IMR-90 (cell line): Measurements from ENCODE around the gene TSPAN3. TPM values are rescaled to one million over a fixed set of nuclear protein-coding genes. Genes with fewer than 3 reads are reported as not detected.

Source experiments
- ATAC-seq: fragments of 200-7000 bp; cut with Tn5 transposase; 2 replicates; pipeline ENCODE4 v1.9.1; 2020; ENCODE audit warnings: low read depth, mild to moderate bottlenecking, moderate library complexity
- BruUV-seq: library from RNA; stranded (reverse); fragments of 400-500 nt; replicated peaks from 2 replicates; lab custom pipeline; 2021; lab: Mats Ljungman, UMichigan
- CTCF ChIA-PET: fragments of 300-600 bp; formaldehyde crosslinking; extraction: SDS; loops from one replicate; lab custom pipeline; 2021; ENCODE audit warnings: antibody characterized with exemption; lab: Yijun Ruan, JAX
- POLR2A ChIA-PET: fragments of 300-600 bp; sonication (Branson Sonifier 250); formaldehyde crosslinking; loops from one replicate; lab custom pipeline; 2022; ENCODE audit warnings: antibody characterized with exemption; ENCODE audit not compliant: unreplicated experiment; lab: Charles Lee
- DNase-seq: peaks from one replicate; pipeline ENCODE4 v3.0.0; 2013
- H2AFZ ChIP-seq: replicated peaks from 2 replicates; pipeline ENCODE3; 2013; ENCODE audit warnings: low read length, mild to moderate bottlenecking; ENCODE audit not compliant: poor library complexity
- H2AK5ac ChIP-seq: 2 replicates; pipeline ENCODE4 v1.6.1; 2013; ENCODE audit warnings: low read depth, low read length, inconsistent platforms
- H2AK9ac ChIP-seq: replicated peaks from 2 replicates; pipeline ENCODE3; 2013; ENCODE audit warnings: mild to moderate bottlenecking, low read depth, low read length, moderate library complexity; ENCODE audit not compliant: poor library complexity
- H2BK120ac ChIP-seq: 2 replicates; pipeline ENCODE4 v1.6.1; 2013; ENCODE audit warnings: low read depth, low read length, inconsistent platforms
- H2BK15ac ChIP-seq: 3 replicates; pipeline ENCODE4 v1.6.1; 2013; ENCODE audit warnings: low read depth, low read length, inconsistent platforms
- H2BK20ac ChIP-seq: 2 replicates; pipeline ENCODE4 v1.6.1; 2013; ENCODE audit warnings: low read depth, mild to moderate bottlenecking, inconsistent platforms, low read length, moderate library complexity
- H2BK5ac ChIP-seq: 2 replicates; pipeline ENCODE4 v1.6.1; 2013; ENCODE audit warnings: mild to moderate bottlenecking, low read depth, low read length, inconsistent platforms; ENCODE audit not compliant: poor library complexity, severe bottlenecking
- H3K14ac ChIP-seq: replicated peaks from 2 replicates; pipeline ENCODE4 v1.6.1; 2013; ENCODE audit warnings: low read depth, low read length, inconsistent platforms
- H3K18ac ChIP-seq: 2 replicates; pipeline ENCODE4 v1.6.1; 2013; ENCODE audit warnings: low read depth, low read length, control low read depth
- H3K23ac ChIP-seq: 2 replicates; pipeline ENCODE4 v1.6.1; 2013; ENCODE audit warnings: low read depth, low read length, inconsistent platforms
- H3K27ac ChIP-seq: 2 replicates; pipeline ENCODE4 v1.5.1; 2013; ENCODE audit warnings: mild to moderate bottlenecking, control low read depth, low read length; ENCODE audit not compliant: insufficient read depth
- H3K27me3 ChIP-seq: 2 replicates; pipeline ENCODE4 v1.6.1; 2013; ENCODE audit warnings: low read length; ENCODE audit not compliant: control insufficient read depth, insufficient read depth
- H3K36me3 ChIP-seq: 2 replicates; pipeline ENCODE4 v1.6.1; 2013; ENCODE audit warnings: low read length, mixed read lengths; ENCODE audit not compliant: control insufficient read depth, insufficient read depth
- H3K4ac ChIP-seq: 2 replicates; pipeline ENCODE4 v1.6.1; 2013; ENCODE audit warnings: low read depth, low read length, inconsistent platforms
- H3K4me1 ChIP-seq: 2 replicates; pipeline ENCODE4 v1.6.1; 2013; ENCODE audit warnings: low read length, mixed read lengths; ENCODE audit not compliant: control insufficient read depth, insufficient read depth
- H3K4me2 ChIP-seq: 2 replicates; pipeline ENCODE4 v1.6.1; 2013; ENCODE audit warnings: low read depth, mild to moderate bottlenecking, control low read depth, low read length, moderate library complexity
- H3K4me3 ChIP-seq: 2 replicates; pipeline ENCODE4 v1.5.1; 2013; ENCODE audit warnings: low read depth, mild to moderate bottlenecking, control low read depth, low read length, moderate library complexity; ENCODE audit not compliant: insufficient read depth
- H3K56ac ChIP-seq: 2 replicates; pipeline ENCODE4 v1.6.1; 2013; ENCODE audit warnings: low read length, inconsistent platforms; ENCODE audit not compliant: insufficient read depth; ENCODE audit errors: extremely low read depth
- H3K79me1 ChIP-seq, 2 experiments: 2 replicates each; pipeline ENCODE4 v1.6.1; 2013; ENCODE audit warnings: low read length in 2 of 2, inconsistent platforms in 1 of 2, low read depth in 1 of 2
- H3K9ac ChIP-seq: 2 replicates; pipeline ENCODE4 v1.6.1; 2013; ENCODE audit warnings: low read depth, low read length, control low read depth
- H3K9me1 ChIP-seq: 2 replicates; pipeline ENCODE4 v1.6.1; 2013; ENCODE audit warnings: low read length, inconsistent platforms; ENCODE audit not compliant: insufficient read depth
- H3K9me3 ChIP-seq: 2 replicates; pipeline ENCODE4 v1.6.1; 2013; ENCODE audit warnings: low read length; ENCODE audit not compliant: control insufficient read depth, insufficient read depth
- H4K20me1 ChIP-seq: 2 replicates; pipeline ENCODE4 v1.6.1; 2013; ENCODE audit warnings: low read length, inconsistent platforms; ENCODE audit not compliant: insufficient read depth
- H4K5ac ChIP-seq: 2 replicates; pipeline ENCODE4 v1.6.1; 2013; ENCODE audit warnings: mild to moderate bottlenecking, low read depth, low read length, control low read depth
- H4K8ac ChIP-seq, 2 experiments: 2 replicates each; pipeline ENCODE4 v1.6.1; 2013; ENCODE audit warnings: low read depth in 2 of 2, low read length in 2 of 2, control low read depth in 1 of 2, inconsistent platforms in 1 of 2
- H4K91ac ChIP-seq: 2 replicates; pipeline ENCODE4 v1.6.1; 2013; ENCODE audit warnings: low read depth, low read length, inconsistent platforms; ENCODE audit not compliant: insufficient read depth
- CEBPB ChIP-seq: IDR thresholded peaks from 2 replicates; pipeline ENCODE4 v1.6.1; 2012; ENCODE audit warnings: low read depth, low read length, improper control_type of control experiment
- FOS ChIP-seq: fragments of 150-350 bp; IDR thresholded peaks from 2 replicates; pipeline ENCODE4 v1.6.1; 2016; ENCODE audit warnings: low read depth, low read length
- MXI1 ChIP-seq: IDR thresholded peaks from 2 replicates; pipeline ENCODE4 v1.6.1; 2012; ENCODE audit warnings: low read depth, mild to moderate bottlenecking, low read length, moderate library complexity, borderline replicate concordance
- NFE2L2 ChIP-seq: fragments of 150-350 bp; IDR thresholded peaks from 2 replicates; pipeline ENCODE4 v1.6.1; 2016; ENCODE audit warnings: low read depth, mild to moderate bottlenecking, low read length
- RCOR1 ChIP-seq: IDR thresholded peaks from 2 replicates; pipeline ENCODE4 v1.6.1; 2012; ENCODE audit warnings: mild to moderate bottlenecking, low read length, improper control_type of control experiment; ENCODE audit not compliant: insufficient replicate concordance
- RFX5 ChIP-seq: IDR thresholded peaks from 2 replicates; pipeline ENCODE4 v1.8.0; 2012; ENCODE audit warnings: low read depth, mild to moderate bottlenecking, low read length, moderate library complexity
- SMC3 ChIP-seq: fragments of 150-350 bp; IDR thresholded peaks from 2 replicates; pipeline ENCODE4 v1.6.1; 2016; ENCODE audit warnings: low read depth, mild to moderate bottlenecking, antibody characterized with exemption, low read length, moderate library complexity
- WGBS, 2 experiments: methylation state at CpG; one replicate each; pipeline versions ENCODE4 v1.1.5 to v1.1.7; 2013; ENCODE audit warnings: missing lambda C conversion rate in 2 of 2; ENCODE audit not compliant: insufficient read length in 1 of 2; ENCODE audit errors: extremely low coverage in 2 of 2; 5-methylcytosine and 5-hydroxymethylcytosine counted together
- dilution Hi-C: fragments of 300-500 bp; cut with HindIII; formaldehyde crosslinking; loops from one replicate; pipeline ENCODE4 v1.14.3; 2018; ENCODE audit warnings: low sequenced_read_pairs; ENCODE audit not compliant: unreplicated experiment
- in situ Hi-C: fragments of 300-500 bp; cut with MboI; formaldehyde crosslinking; loops from 3 replicates; pipeline ENCODE4 v1.14.3; 2019; ENCODE audit warnings: low sequenced_read_pairs, inconsistent platforms, mixed read lengths
- intact Hi-C: fragments of 100-400 bp; cut with micrococcal nuclease; formaldehyde crosslinking; loops from 2 replicates; pipeline ENCODE4 v1.10.0; 2022
- polyA plus RNA-seq, 3 experiments: library from polyadenylated mRNA; depleted of rRNA; stranded (reverse); fragments of >200 nt; gene quantifications; 2 replicates each; pipeline ENCODE4 v1.2.3, GENCODE V29; 2012; ENCODE audit warnings: low replicate concordance in 1 of 3
- total RNA-seq: library from RNA; depleted of rRNA; stranded (reverse); fragments of >200 nt; gene quantifications from 2 replicates; pipeline ENCODE4 v1.2.3, GENCODE V29; 2012
- TF ChIP-seq, protein P1 (sequence below): fragments of 150-350 bp; IDR thresholded peaks from 2 replicates; pipeline ENCODE4 v1.6.1; 2017; ENCODE audit warnings: mild to moderate bottlenecking, antibody characterized with exemption, low read length, low read depth

The TSPAN3 gene
- total and polyA plus RNA-seq, 2 of the 4 experiments (the other 2 are of a cell fraction) = 270 to 295 TPM

- Histone ChIP-seq H3K27me3 (peaks cover 38% of the 10 kb centered on the region), H4K20me1 (no peaks in the 10 kb centered on the region)
- CTCF ChIA-PET = interaction anchor here (0.6 kb wide), 1 partner anchor 400 kb away, joined by 3 read pairs; no protein-coding TSS in a partner anchor
Observed at GRCh38 chr15:77009176-77009575, 61.7 kb downstream of the TSPAN3 start.

More at GRCh38 chr15:77009176-77009575, 61.7 kb downstream of the TSPAN3 start:
- Histone ChIP-seq H3K36me3 (no peaks in the 10 kb centered on the region), H3K4ac (no peak overlapping the region), H2AFZ (no peak overlapping the region), H3K4me3 (no peak overlapping the region), H2BK5ac (no peak overlapping the region), H2AK9ac (no peak overlapping the region), H2BK120ac (no peak overlapping the region), H3K79me1 (no peaks in the 10 kb centered on the region), H3K9me3 (no peaks in the 10 kb centered on the region), H4K5ac (no peak overlapping the region), H3K56ac (no peak overlapping the region), H2BK15ac (no peak overlapping the region), H3K14ac (no peak overlapping the region), H3K4me1 (no peaks in the 10 kb centered on the region), H3K18ac (no peak overlapping the region), H3K27ac (no peak overlapping the region), H2BK20ac (no peak overlapping the region), H3K9me1 (no peaks in the 10 kb centered on the region; the same call in 1 of the 2 replicates), H3K23ac (no peak overlapping the region), H4K8ac (no peak overlapping the region), H3K9ac (no peak overlapping the region), H3K4me2 (no peak overlapping the region), H2AK5ac (no peak overlapping the region), H4K91ac (no peak overlapping the region)
- intact Hi-C loops = no loop called here
- TF ChIP-seq MXI1 (no peak), SMC3 (no peak), RFX5 (no peak), NFE2L2 (no peak), CEBPB (no peak), RCOR1 (no peak), FOS (no peak)
- TF ChIP-seq, protein P1, sequence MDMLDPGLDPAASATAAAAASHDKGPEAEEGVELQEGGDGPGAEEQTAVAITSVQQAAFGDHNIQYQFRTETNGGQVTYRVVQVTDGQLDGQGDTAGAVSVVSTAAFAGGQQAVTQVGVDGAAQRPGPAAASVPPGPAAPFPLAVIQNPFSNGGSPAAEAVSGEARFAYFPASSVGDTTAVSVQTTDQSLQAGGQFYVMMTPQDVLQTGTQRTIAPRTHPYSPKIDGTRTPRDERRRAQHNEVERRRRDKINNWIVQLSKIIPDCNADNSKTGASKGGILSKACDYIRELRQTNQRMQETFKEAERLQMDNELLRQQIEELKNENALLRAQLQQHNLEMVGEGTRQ = no peak
- in situ Hi-C loops = no loop called here
- ATAC-seq (no peak), DNase-seq (no peak)
- POLR2A ChIA-PET = no interaction called here
- dilution Hi-C loops = no loop called here
- BruUV-seq = no TSS peak
- 53% methylated on average over 2 of the region's 6 CpGs; no CpG with 5 or more reads in 1 of the 2 experiments for WGBS, 2 experiments
